Germinal center (tissue), 1 donor: ENCODE data around the gene GNG7.
"Not testable (repeated sequence)": the region's sequence is repeated elsewhere in the genome, so short reads cannot be mapped to it uniquely, and the experiment has no call there.

Experiments
- DNase-seq: peaks from one replicate; pipeline ENCODE4 v3.0.0; 2012; ENCODE audit warnings: mixed read lengths, low spot score

GNG7 gene

DNA sequence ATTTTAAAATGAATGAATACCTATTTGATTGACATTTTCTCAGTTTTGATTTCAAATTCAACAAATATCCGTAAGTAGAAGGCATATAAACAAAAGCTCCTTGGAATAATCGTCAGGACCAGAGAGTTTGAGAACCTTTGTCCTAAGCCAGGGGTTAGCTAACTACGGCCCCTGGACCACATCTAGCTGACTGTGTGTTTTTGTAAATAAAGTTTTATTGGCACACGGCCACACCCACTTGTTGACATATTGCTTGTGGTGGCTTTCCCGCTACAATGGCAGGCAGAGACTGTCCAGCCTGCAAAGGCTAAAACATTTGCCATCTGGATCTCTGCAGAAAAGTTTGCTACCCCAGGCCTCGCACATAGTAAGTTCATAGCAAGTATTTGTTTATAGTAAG, 83.4 kb downstream of the GNG7 start:
- DNase-seq: no peak

- DNase-seq: peak; percentile 36
Observed at GRCh38 chr19:2618611-2619010, 83.9 kb downstream of the GNG7 start.

- DNase-seq: no peak
Observed at GRCh38 chr19:2617393-2618165, 84.9 kb downstream of the GNG7 start.

- DNase-seq: no peak
Observed at GRCh38 chr19:2616741-2617392, 85.6 kb downstream of the GNG7 start.

- DNase-seq: no peak
Observed at GRCh38 chr19:2615782-2616181, 86.7 kb downstream of the GNG7 start.

DNA sequence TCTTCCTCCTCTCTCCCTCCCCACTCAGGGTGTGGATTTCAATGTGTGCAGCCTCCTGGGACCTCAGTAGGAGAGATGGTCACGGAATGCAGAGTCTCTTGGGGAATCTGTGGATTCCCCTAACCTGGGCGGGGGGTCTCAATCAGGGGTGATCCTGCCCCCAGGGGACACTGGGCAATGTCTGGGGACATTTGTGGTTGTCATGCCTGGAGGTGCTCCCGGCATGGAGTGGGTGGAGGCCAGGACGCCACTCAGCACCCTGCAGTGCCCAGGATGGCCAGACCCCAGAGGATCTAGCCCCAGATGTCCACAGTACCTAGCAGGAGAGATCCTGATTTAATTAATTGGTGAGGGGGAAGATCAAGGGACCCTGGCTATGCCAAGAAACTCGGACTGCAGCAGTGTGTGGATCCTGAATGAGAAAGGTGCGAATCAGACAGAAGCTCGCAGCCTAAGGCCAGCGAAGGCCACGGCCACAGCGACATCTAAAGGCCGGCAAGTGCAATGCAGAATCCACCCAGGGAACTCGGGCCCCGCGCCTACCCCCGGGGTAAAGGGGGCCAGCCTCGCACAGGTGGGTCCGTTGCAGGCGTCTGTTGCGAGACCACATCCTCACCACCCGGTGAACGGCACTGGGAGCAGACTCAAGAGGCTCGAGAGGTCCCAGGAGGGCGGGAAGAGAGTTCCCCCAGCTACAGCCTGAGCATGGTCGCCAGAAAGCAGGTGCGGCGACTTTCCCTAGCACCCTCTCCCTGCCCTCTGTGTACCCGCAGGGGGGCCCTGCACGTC, 88.8 kb downstream of the GNG7 start:
- DNase-seq: peak; percentile 64

DNA sequence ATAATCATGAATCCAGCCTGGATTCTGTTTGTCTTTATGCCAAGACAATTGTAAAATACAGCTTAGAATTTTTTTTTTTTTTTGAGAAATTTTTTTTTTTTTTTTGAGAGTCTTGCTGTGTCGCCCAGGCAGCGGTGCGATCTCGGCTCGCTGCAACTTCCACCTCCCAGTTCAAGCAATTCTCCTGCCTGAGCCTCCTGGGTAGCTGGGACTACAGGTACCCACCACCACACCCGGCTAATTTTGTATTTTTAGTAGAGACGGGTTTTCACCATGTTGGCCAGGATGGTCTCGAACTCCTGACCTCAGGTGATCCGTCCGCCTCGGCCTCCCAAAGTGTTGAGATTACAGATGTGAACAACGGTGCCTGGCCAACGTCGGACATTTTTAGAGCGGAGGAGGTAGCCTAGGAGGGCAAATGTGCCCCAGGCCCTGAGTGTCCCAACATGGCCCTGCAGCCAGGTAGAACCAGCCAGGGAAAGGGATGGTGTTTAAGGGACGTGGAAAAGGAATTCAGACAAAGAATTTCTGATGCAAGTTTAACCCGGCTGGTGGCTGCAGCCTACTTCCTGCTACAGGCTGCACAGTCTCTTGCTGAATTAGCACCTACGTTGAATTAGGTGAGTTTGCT, 89.8 kb downstream of the GNG7 start:
- no peak for DNase-seq

DNA sequence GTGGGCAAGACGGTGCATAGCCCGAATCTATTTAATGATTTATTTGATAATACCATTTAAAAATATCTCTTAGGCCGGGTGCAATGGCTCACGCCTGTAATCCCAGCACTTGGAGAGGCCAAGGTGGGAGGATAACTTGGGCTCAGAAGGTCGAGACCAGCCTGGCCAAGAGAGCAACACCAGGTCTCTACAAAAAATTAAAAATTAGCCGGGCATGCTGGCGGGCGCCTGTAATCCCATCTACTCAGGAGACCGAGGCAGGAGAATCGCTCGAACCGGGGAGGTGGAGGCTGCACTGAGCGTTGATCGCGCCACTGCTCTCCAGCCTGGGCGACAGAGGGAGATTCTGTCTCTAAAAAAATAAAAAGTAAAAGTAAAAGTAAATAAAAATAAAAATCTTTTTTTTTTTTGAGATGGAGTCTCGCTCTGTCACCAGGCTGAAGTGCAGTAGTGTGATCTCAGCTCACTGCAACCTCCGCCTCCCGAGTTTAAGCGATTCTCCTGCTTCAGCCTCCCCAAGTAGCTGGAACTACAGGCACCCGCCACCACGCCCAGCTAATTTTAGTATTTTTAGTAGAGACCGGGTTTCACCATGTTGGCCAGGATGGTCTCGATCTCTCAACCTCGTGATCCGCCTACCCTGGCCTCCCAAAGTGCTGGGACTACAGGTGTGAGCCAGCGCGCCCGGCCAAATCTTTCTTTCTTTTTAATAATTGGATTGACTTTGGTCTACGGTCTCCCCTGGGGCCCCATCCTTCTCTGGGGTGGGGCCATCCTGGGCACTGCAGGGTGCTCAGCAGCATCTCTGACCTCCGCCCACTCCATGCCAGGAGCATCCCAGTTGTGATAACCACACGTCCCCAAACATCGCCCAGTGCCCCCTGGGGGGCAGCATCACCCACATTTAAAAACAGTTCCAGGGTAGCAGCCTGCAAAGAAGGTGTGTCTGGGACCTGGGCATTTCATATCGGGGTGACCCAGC, 90.7 kb downstream of the GNG7 start:
- no peak for DNase-seq

- peak; percentile 68 for DNase-seq
Observed at GRCh38 chr19:2610637-2611482, 91.6 kb downstream of the GNG7 start.

DNA sequence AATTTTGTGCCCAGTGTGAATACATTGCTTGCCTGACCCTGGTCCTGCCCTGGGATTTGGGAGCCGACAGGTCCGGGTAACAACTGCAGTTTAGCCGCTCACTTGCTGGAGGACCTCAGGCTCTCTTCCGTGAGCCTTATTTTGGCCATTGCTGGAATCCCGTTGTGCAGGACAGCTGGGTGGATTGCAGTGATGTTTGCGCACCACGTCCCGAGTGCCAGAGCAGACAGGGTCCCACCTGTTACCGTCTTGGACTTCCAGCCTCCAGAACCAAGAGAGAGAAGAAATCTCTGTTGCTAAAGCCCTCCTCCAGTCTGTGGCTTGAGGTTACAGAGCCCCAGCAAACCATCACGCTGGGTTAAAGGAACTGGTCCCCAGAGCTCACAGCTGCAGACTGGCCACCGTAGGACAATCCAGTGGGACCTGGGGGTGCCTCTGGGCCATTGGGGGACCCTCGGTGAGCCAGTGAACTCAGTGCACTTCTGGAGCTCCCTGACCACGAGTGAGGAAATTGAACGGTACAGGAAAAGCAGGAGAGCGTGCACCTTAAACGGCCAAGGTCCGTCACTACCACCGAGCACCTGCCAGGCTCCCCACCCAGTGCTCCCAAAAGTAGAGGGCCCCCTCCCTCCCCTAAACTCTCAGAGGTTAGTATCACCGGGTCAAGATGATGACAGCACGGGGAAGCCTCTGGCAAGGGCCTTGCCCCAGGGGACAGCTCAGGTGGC, 92.9 kb downstream of the GNG7 start:
- peak; percentile 5 for DNase-seq

DNA sequence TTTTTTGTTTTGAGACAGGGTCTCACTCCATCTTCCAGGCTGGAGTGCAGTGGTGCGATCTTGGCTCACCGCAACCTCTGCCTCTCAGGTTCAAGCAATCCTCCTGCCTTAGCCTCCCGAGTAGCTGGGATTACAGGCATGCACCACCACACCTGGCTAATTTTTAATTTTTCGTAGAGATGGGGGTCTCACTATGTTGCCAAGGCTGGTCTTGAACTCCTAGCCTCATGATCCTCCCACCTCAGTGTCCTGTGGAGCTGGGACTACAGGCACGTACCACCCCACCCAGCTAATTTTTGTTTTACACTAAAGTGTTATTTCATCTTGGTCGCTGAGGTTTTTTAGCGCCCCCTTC, 93.5 kb downstream of the GNG7 start:
- not testable (repeated sequence) for DNase-seq

GRCh38 chr19:2608602-2608922, 93.9 kb downstream of the GNG7 start:
- no peak for DNase-seq

DNA sequence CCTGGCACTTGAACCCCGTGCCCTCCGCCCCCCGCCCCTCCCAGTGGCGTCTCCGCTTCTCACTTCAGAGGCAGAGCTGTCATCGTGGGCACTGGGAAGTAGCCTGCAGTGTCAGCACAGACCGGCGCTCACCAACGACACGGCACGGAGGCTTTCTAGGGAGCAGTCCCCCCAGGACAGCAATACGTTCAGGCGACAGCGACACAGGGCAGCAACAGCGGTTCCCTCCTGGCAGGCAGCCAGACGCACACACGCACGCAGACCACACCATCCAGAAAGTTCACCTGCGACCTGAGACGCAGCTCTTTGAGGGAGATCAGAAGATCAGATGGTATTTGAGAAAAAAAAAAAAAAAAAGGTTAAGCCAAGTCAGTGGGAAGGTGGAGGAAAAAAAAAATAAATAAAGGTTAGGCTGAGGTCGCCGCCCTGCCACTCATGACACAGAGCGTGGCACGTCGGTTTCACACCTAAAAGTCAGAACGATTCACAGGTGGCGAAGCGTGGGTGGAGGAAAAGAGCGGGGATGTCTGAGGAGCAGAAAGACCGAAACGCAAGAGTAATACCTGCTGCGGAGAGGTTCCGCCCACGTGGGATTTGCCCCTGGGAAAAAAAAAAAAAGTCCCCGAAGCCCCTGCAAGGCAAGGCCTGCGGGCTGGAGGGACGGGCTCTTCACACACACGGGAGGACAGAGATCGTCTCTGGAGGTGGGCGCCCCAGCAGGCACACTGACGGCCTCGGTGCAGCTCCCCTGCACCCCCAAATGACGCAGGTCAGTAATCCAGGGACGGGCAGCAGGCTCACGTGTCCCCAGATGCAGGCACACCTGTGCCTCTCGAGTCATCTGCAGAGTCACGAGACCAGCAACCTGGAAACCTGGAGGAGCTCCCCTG, 94.5 kb downstream of the GNG7 start:
- peak; percentile 30 for DNase-seq

- not testable (repeated sequence) for DNase-seq
Observed at GRCh38 chr19:2606774-2607173, 95.7 kb downstream of the GNG7 start.

GRCh38 chr19:2605889-2606288, 96.6 kb downstream of the GNG7 start:
- DNase-seq: not testable (repeated sequence)

- DNase-seq: no peak
Observed at GRCh38 chr19:2604747-2605329, 97.7 kb downstream of the GNG7 start.

DNA sequence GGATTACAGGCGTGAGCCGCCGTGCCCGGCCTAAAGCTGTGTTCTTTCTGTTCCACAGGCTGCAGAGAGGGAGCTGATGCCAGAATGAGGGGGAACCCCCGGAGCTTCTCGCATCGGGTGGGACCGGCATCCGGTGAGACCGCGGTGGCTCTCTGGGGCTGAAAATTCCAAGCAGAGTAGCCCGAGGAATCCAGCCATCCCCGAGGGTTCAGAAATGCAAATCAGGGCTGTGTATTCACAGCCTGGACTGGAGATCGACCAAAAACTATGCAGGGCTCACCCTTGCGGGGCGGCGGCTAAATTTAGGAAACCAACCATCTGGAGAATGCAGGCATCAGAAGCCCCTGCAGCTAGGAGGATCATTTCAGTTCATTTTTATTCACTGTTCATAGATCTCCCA, 99.2 kb downstream of the GNG7 start:
- no peak for DNase-seq
